ENCODE measurements around the gene CRYBG1. TPM values are rescaled to one million over a fixed set of nuclear protein-coding genes. Genes with fewer than 3 reads are reported as not detected.

CRYBG1 gene
- total RNA-seq, 1 donor from 2014 or later: 0.06 TPM

- Mint-ChIP-seq H3K4me3 (no peak overlapping the region), H3K27me3 (ENCODE audit: insufficient read depth, low read depth) (peaks cover 11% of the 10 kb centered on the region), H3K36me3 (no peaks in the 10 kb centered on the region), H3K9me3 (no peaks in the 10 kb centered on the region), H3K4me1 (no peaks in the 10 kb centered on the region), H3K27ac (no peak overlapping the region)
- Histone ChIP-seq H3K4me3 (no peak overlapping the region), H3K27ac (no peak overlapping the region), H3K36me3 (no peaks in the 10 kb centered on the region), H4K20me1 (ENCODE audit: low read depth) (no peaks in the 10 kb centered on the region), H3K79me2 (ENCODE audit: low read depth) (no peaks in the 10 kb centered on the region), H3K4me1 (no peaks in the 10 kb centered on the region), H3K27me3 (peaks cover 8% of the 10 kb centered on the region), H3K9ac (no peak overlapping the region), H3K4me2 (no peak overlapping the region), H3F3A (ENCODE audit: low read depth) (no peaks in the 10 kb centered on the region), H3K9me3 (ENCODE audit: low read depth) (no peaks in the 10 kb centered on the region), H2AFZ (replicated peaks) (no peak overlapping the region)
- TF ChIP-seq EZH2phosphoT487 (IDR thresholded peaks at IDR 0.05) (no peak), EZH2 (IDR thresholded peaks at IDR 0.05) (no peak), CTCF (IDR thresholded peaks at IDR 0.05) (no peak)
- no peak for DNase-seq (ENCODE audit: low spot score)
These were observed 159.2 kb downstream of the CRYBG1 start for GRCh38 chr6:106519460-106520394.

- peaks cover 6% of the 10 kb centered on the region for H3K27me3 Mint-ChIP-seq (ENCODE audit: insufficient read depth, low read depth)
- no peaks in the 10 kb centered on the region for H3K9me3 Mint-ChIP-seq
- H3K79me2 ChIP-seq (ENCODE audit: low read depth): no peaks in the 10 kb centered on the region
- no peaks in the 10 kb centered on the region for H3K36me3 Mint-ChIP-seq
- H3K9me3 ChIP-seq (ENCODE audit: low read depth): no peaks in the 10 kb centered on the region
- H3K27ac Mint-ChIP-seq: no peak overlapping the region
- H3K9ac ChIP-seq: no peak overlapping the region
- no peak overlapping the region for H2AFZ ChIP-seq (replicated peaks)
- H4K20me1 ChIP-seq (ENCODE audit: low read depth): no peaks in the 10 kb centered on the region
- no peak overlapping the region for H3K4me2 ChIP-seq
- H3K4me1 Mint-ChIP-seq: no peaks in the 10 kb centered on the region
- TF ChIP-seq EZH2phosphoT487 (IDR thresholded peaks at IDR 0.05) (no peak), CTCF (IDR thresholded peaks at IDR 0.05) (no peak), EZH2 (IDR thresholded peaks at IDR 0.05) (no peak)
- H3K27ac ChIP-seq: no peak overlapping the region
- no peaks in the 10 kb centered on the region for H3K4me1 ChIP-seq
- H3F3A ChIP-seq (ENCODE audit: low read depth): no peaks in the 10 kb centered on the region
- H3K36me3 ChIP-seq: no peaks in the 10 kb centered on the region
- DNase-seq (ENCODE audit: low spot score): no peak
- H3K4me3 Mint-ChIP-seq: no peak overlapping the region
- no peaks in the 10 kb centered on the region for H3K27me3 ChIP-seq
- no peak overlapping the region for H3K4me3 ChIP-seq
These were observed 160.3 kb downstream of the CRYBG1 start for GRCh38 chr6:106520711-106521401.

- Histone ChIP-seq H3K36me3 (no peaks in the 10 kb centered on the region), H3K4me2 (no peak overlapping the region), H3K9me3 (ENCODE audit: low read depth) (no peaks in the 10 kb centered on the region), H2AFZ (replicated peaks) (no peak overlapping the region), H3F3A (ENCODE audit: low read depth) (no peaks in the 10 kb centered on the region), H3K27ac (no peak overlapping the region), H3K27me3 (no peaks in the 10 kb centered on the region), H3K4me1 (no peaks in the 10 kb centered on the region), H3K9ac (no peak overlapping the region), H4K20me1 (ENCODE audit: low read depth) (no peaks in the 10 kb centered on the region), H3K4me3 (no peak overlapping the region), H3K79me2 (ENCODE audit: low read depth) (no peaks in the 10 kb centered on the region)
- H3K36me3 Mint-ChIP-seq: no peaks in the 10 kb centered on the region
- no peaks in the 10 kb centered on the region for H3K9me3 Mint-ChIP-seq
- no peaks in the 10 kb centered on the region for H3K27me3 Mint-ChIP-seq (ENCODE audit: insufficient read depth, low read depth)
- no peaks in the 10 kb centered on the region for H3K4me1 Mint-ChIP-seq
- DNase-seq (ENCODE audit: low spot score): no peak
- no peak overlapping the region for H3K4me3 Mint-ChIP-seq
- no peak overlapping the region for H3K27ac Mint-ChIP-seq
- no peak for TF ChIP-seq CTCF (IDR thresholded peaks at IDR 0.05)
These were observed 162.2 kb downstream of the CRYBG1 start for GRCh38 chr6:106522562-106523250.

Measured in neural progenitor cell (in vitro differentiated cells).